HepG2 (cell line): ENCODE data around the gene SOBP. TPM values are rescaled to one million over a fixed set of nuclear protein-coding genes. Genes with fewer than 3 reads are reported as not detected.

Source experiments
- ATAC-seq: fragments of 200-7000 bp; cut with Tn5 transposase; 3 replicates; pipeline ENCODE4 v1.9.1; 2020; ENCODE audit warnings: mild to moderate bottlenecking, moderate library complexity
- BruUV-seq: library from RNA; stranded (reverse); fragments of 400-500 nt; replicated peaks from 2 replicates; lab custom pipeline; 2021; lab: Mats Ljungman, UMichigan
- CTCF ChIA-PET: fragments of 300-600 bp; formaldehyde crosslinking; extraction: SDS; loops from one replicate; lab custom pipeline; 2021; ENCODE audit warnings: low total read pairs, inconsistent platforms, low intra/inter-chr PET ratio; lab: Yijun Ruan, JAX
- POLR2A ChIA-PET: fragments of 350-600 bp; sonication (Branson Sonifier 250); formaldehyde crosslinking; loops from one replicate; lab custom pipeline; 2020; ENCODE audit warnings: antibody characterized with exemption, inconsistent platforms; lab: Yijun Ruan, JAX
- DNase-seq: peaks from one replicate; pipeline ENCODE4 v3.0.0-alpha.2; 2015; ENCODE audit warnings: low spot score
- FAIRE-seq: peaks from 3 replicates; lab custom pipeline; 2011; peaks lifted over from hg19 to GRCh38; lab: Jason Lieb, UNC
- H2AFZ ChIP-seq: one replicate; pipeline ENCODE4 v1.6.1; 2011; ENCODE audit warnings: low read length, inconsistent platforms
- H3K27ac ChIP-seq: fragments of 300-600 bp; 3 replicates; pipeline ENCODE4 v1.8.0; 2011; ENCODE audit warnings: mixed run types, mild to moderate bottlenecking, mixed read lengths, low read length, inconsistent platforms; ENCODE audit not compliant: insufficient read depth; ENCODE audit errors: extremely low read length
- H3K27me3 ChIP-seq, 2 experiments: fragments of 200-600 bp in 1 of 2; 2 replicates in 1 of 2; 3 replicates in 1 of 2; pipeline versions ENCODE4 v1.6.0 to v1.8.0; 2011; ENCODE audit warnings: low read length in 2 of 2, mild to moderate bottlenecking in 2 of 2, moderate library complexity in 2 of 2, inconsistent platforms in 1 of 2; ENCODE audit not compliant: insufficient read depth in 2 of 2, control insufficient read depth in 1 of 2
- H3K36me3 ChIP-seq, 2 experiments: fragments of 200-600 bp in 1 of 2; replicated peaks in 1 of 2; 2 replicates in 1 of 2; 3 replicates in 1 of 2; pipeline versions ENCODE4 v1.5.1 to v1.8.0; 2011; ENCODE audit warnings: low read length in 2 of 2, inconsistent platforms in 1 of 2; ENCODE audit not compliant: insufficient read depth in 2 of 2, control insufficient read depth in 1 of 2
- H3K4me1 ChIP-seq: 2 replicates; pipeline ENCODE4 v1.5.1; 2012; ENCODE audit warnings: low read length, inconsistent platforms; ENCODE audit not compliant: insufficient read depth
- H3K4me2 ChIP-seq: 2 replicates; pipeline ENCODE4 v1.6.0; 2011; ENCODE audit warnings: low read depth, low read length, inconsistent platforms
- H3K4me3 ChIP-seq, 3 experiments: fragments of 200-600 bp in 1 of 3; sonication (generic), shearing (Covaris generic) in 1 of 3; replicated peaks in 1 of 3; 2 replicates each; pipeline ENCODE4 v1.5.1; 2011 to 2016; ENCODE audit warnings: low read length in 3 of 3, inconsistent platforms in 2 of 3, low read depth in 2 of 3, mild to moderate bottlenecking in 2 of 3, control low read depth in 1 of 3, mixed read lengths in 1 of 3; ENCODE audit not compliant: insufficient read depth in 1 of 3
- H3K79me2 ChIP-seq: one replicate; pipeline ENCODE4 v1.6.1; 2011; ENCODE audit warnings: low read length, inconsistent platforms; ENCODE audit not compliant: insufficient read depth
- H3K9ac ChIP-seq: 2 replicates; pipeline ENCODE4 v1.6.0; 2011; ENCODE audit warnings: mild to moderate bottlenecking, low read depth, low read length, inconsistent platforms; ENCODE audit not compliant: insufficient read depth
- H3K9me3 ChIP-seq: 2 replicates; pipeline ENCODE4 v1.5.1; 2012; ENCODE audit warnings: mild to moderate bottlenecking, low read length
- H4K20me1 ChIP-seq: 2 replicates; pipeline ENCODE4 v1.6.0; 2011; ENCODE audit warnings: inconsistent platforms, mild to moderate bottlenecking, low read length, moderate library complexity; ENCODE audit not compliant: insufficient read depth
- ARID4A ChIP-seq: sonication (generic); formaldehyde crosslinking; IDR thresholded peaks from 2 replicates; pipeline ENCODE4 v1.5.0; 2020; ENCODE audit warnings: mild to moderate bottlenecking, missing genetic modification reagents, borderline replicate concordance
- BCLAF1 ChIP-seq: fragments of 450-650 bp; IDR thresholded peaks from 2 replicates; pipeline ENCODE4 v1.6.1; 2017; ENCODE audit warnings: mild to moderate bottlenecking
- DDIT3 ChIP-seq: sonication (generic); formaldehyde crosslinking; IDR thresholded peaks from 2 replicates; pipeline ENCODE4 v1.4.0; 2020; ENCODE audit warnings: mild to moderate bottlenecking, missing genetic modification reagents
- KDM1A ChIP-seq: IDR thresholded peaks from 2 replicates; pipeline ENCODE4 v1.6.1; 2016; ENCODE audit warnings: missing compliant biosample characterization
- MAFF ChIP-seq: IDR thresholded peaks from 2 replicates; pipeline ENCODE4 v1.6.1; 2011; ENCODE audit warnings: low read depth, low read length, improper control_type of control experiment
- MAFK ChIP-seq, 2 experiments: IDR thresholded peaks in 1 of 2; conservative IDR thresholded peaks in 1 of 2; 2 replicates each; pipeline ENCODE4 v1.6.1; 2011; ENCODE audit warnings: improper control_type of control experiment in 2 of 2, low read length in 2 of 2
- TOE1 ChIP-seq: sonication (generic); formaldehyde crosslinking; IDR thresholded peaks from 2 replicates; pipeline ENCODE4 v1.4.0; 2020; ENCODE audit warnings: mild to moderate bottlenecking, missing genetic modification reagents
- ZMYM3 ChIP-seq: sonication (generic); formaldehyde crosslinking; IDR thresholded peaks from 2 replicates; pipeline ENCODE4 v1.5.1; 2020; ENCODE audit warnings: mild to moderate bottlenecking, missing genetic modification reagents
- ZMYM4 ChIP-seq: sonication (generic); formaldehyde crosslinking; IDR thresholded peaks from 2 replicates; pipeline ENCODE4 v1.8.1; 2023; ENCODE audit warnings: mild to moderate bottlenecking, missing genetic modification reagents
- ZNF260 ChIP-seq: sonication (generic); formaldehyde crosslinking; IDR thresholded peaks from 2 replicates; pipeline ENCODE4 v1.4.0; 2020; ENCODE audit warnings: missing genetic modification reagents, low read depth, mild to moderate bottlenecking, borderline replicate concordance
- ZNF350 ChIP-seq: sonication (generic); formaldehyde crosslinking; IDR thresholded peaks from 2 replicates; pipeline ENCODE4 v1.4.0; 2020; ENCODE audit warnings: mild to moderate bottlenecking, low read depth, missing genetic modification reagents, borderline replicate concordance
- ZNF563 ChIP-seq: sonication (generic); formaldehyde crosslinking; IDR thresholded peaks from 2 replicates; pipeline ENCODE4 v1.8.0; 2022; ENCODE audit warnings: mild to moderate bottlenecking, moderate library complexity, missing genetic modification reagents
- ZNF569 ChIP-seq: sonication (generic); formaldehyde crosslinking; IDR thresholded peaks from 2 replicates; pipeline ENCODE4 v1.5.0; 2020; ENCODE audit warnings: mild to moderate bottlenecking, missing genetic modification reagents, moderate library complexity, borderline replicate concordance
- WGBS: methylation state at CpG from one replicate; pipeline ENCODE4 v1.1.6; 2017; ENCODE audit warnings: low lambda C conversion rate; 5-methylcytosine and 5-hydroxymethylcytosine counted together
- in situ Hi-C: cut with HindIII; loops from 2 replicates; pipeline ENCODE4 v1.10.0; 2017; ENCODE audit warnings: low pct_unique_long_range_greater_than_20kb; ENCODE audit not compliant: extremely low pct_ligation_motif_present
- intact Hi-C: fragments of 100-400 bp; cut with micrococcal nuclease; formaldehyde crosslinking; loops from one replicate; pipeline ENCODE4 v1.10.0; 2022; ENCODE audit not compliant: unreplicated experiment
- polyA plus RNA-seq, 8 experiments: library from polyadenylated mRNA; depleted of rRNA in 3 of 8; stranded (reverse) in 7 of 8; unstranded in 1 of 8; fragments of >200 nt; fragmentation: Illumina TruSeq in 4 of 8; extraction: Trizol in 4 of 8; gene quantifications; 2 replicates each; pipeline versions ENCODE4 v1.2.1 to v1.2.3, GENCODE V29; 2011 to 2016; ENCODE audit warnings: low read depth in 4 of 8, missing spikeins in 1 of 8, mixed read lengths in 1 of 8; ENCODE audit not compliant: insufficient read depth in 1 of 8
- total RNA-seq, 5 experiments: library from RNA; depleted of rRNA; stranded (reverse); fragments of >200 nt; fragmentation: Illumina TruSeq; extraction: Trizol; gene quantifications; 2 replicates each; pipeline ENCODE4 v1.2.3, GENCODE V29; 2016; ENCODE audit warnings: low read depth in 1 of 5

Gene SOBP
- total and polyA plus RNA-seq, 2 of the 13 experiments (the other 11 are each of a cell fraction or from before 2014, with no cell fraction given), result 1.5 to 6.9 TPM

GRCh38 chr6:107673076-107673494 lies 183.2 kb downstream of the SOBP start:
- Histone ChIP-seq H4K20me1 (no peaks in the 10 kb centered on the region), H3K36me3 (no peaks in the 10 kb centered on the region), H3K27ac (no peak overlapping the region), H3K4me3 (no peak overlapping the region; a peak in 1 of 6 replicates), H2AFZ (no peak overlapping the region), H3K4me1 (peaks cover 34% of the 10 kb centered on the region), H3K4me2 (peak overlapping the region; percentile 47), H3K9me3 (no peaks in the 10 kb centered on the region), H3K79me2 (no peaks in the 10 kb centered on the region), H3K9ac (no peak overlapping the region), H3K27me3 (peaks cover 0 to 3% of the 10 kb centered on the region in 2 experiments; a peak in 1 of 5 replicates)
- ATAC-seq (no peak), FAIRE-seq (no peak), DNase-seq (no peak)
- in situ Hi-C loops, result loop anchor here (5.0 kb wide), 1 partner anchor 174 kb away; no protein-coding TSS in a partner anchor
- WGBS, result 41% methylated on average over 9 of the region's 13 CpGs
- ChIA-PET POLR2A (no interaction called here), CTCF (no interaction called here)
- BruUV-seq, result no TSS peak
- TF ChIP-seq TOE1 (CRISPR knock-in tag), result no peak
- TF ChIP-seq ZNF260 (CRISPR knock-in tag), result no peak
- TF ChIP-seq ZNF350 (CRISPR knock-in tag), result no peak
- TF ChIP-seq ARID4A, result no peak
- TF ChIP-seq ZNF563 (CRISPR knock-in tag), result no peak
- no peak for TF ChIP-seq ZMYM4 (CRISPR knock-in tag)
- TF ChIP-seq DDIT3 (CRISPR knock-in tag), result no peak
- TF ChIP-seq ZNF569 (CRISPR knock-in tag), result no peak
- no peak for TF ChIP-seq ZMYM3
- peak; percentile 42 for TF ChIP-seq MAFF
- peak in 1 of 2 experiments; percentile 64; a peak in 2 of 4 replicates for TF ChIP-seq MAFK (conservative IDR thresholded peaks at IDR 0.05 in 1 of 2, IDR thresholded peaks at IDR 0.05 in 1 of 2; ENCODE audit: low read length in 2 of 2)
- TF ChIP-seq BCLAF1, result no peak
- no peak for TF ChIP-seq KDM1A
- intact Hi-C loops, result loop anchor here (10.0 kb wide), 1 partner anchor 358 kb away; no protein-coding TSS in a partner anchor
